SU-DHL-6 (cell line): ENCODE results near the gene EFCAB9.

ENCODE experiments used
- H2AFZ ChIP-seq: fragments of 200-600 bp; sonication (generic); 2 replicates; pipeline ENCODE4 v1.6.1; 2014; ENCODE audit warnings: low read depth, mild to moderate bottlenecking, moderate library complexity, mixed read lengths, antibody characterized with exemption, low read length; ENCODE audit not compliant: severe bottlenecking
- H3F3A ChIP-seq: fragments of 200-600 bp; shearing (Covaris generic); 2 replicates; pipeline ENCODE4 v1.6.0; 2016; ENCODE audit warnings: antibody characterized with exemption, mild to moderate bottlenecking; ENCODE audit not compliant: insufficient read depth
- H3K27ac ChIP-seq: fragments of 200-600 bp; sonication (generic); 2 replicates; pipeline ENCODE4 v1.5.1; 2016; ENCODE audit warnings: low read depth, mild to moderate bottlenecking, low read length, moderate library complexity, mixed read lengths
- H3K27me3 ChIP-seq: fragments of 200-600 bp; sonication (generic), shearing (Covaris generic); 2 replicates; pipeline ENCODE4 v1.6.0; 2014; ENCODE audit warnings: mild to moderate bottlenecking, low read length
- H3K36me3 ChIP-seq: fragments of 200-600 bp; sonication (generic); 2 replicates; pipeline ENCODE4 v1.6.1; 2014; ENCODE audit warnings: mild to moderate bottlenecking, low read length, mixed read lengths
- H3K4me2 ChIP-seq: fragments of 300-600, 200-600 bp; shearing (Covaris generic), sonication (generic); 2 replicates; pipeline ENCODE4 v1.6.0; 2014; ENCODE audit warnings: low read length, low read depth, mild to moderate bottlenecking; ENCODE audit not compliant: poor library complexity, severe bottlenecking
- H3K4me3 ChIP-seq: fragments of 200-600 bp; sonication (generic); 2 replicates; pipeline ENCODE4 v1.5.1; 2014; ENCODE audit warnings: antibody characterized with exemption, low read length, mild to moderate bottlenecking, mixed read lengths; ENCODE audit not compliant: insufficient read depth, poor library complexity, severe bottlenecking
- H3K79me2 ChIP-seq: fragments of 200-600 bp; sonication (generic); 2 replicates; pipeline ENCODE4 v1.6.1; 2014; ENCODE audit warnings: mild to moderate bottlenecking, low read length, moderate library complexity; ENCODE audit not compliant: insufficient read depth
- H3K9ac ChIP-seq: fragments of 200-600 bp; sonication (generic); 2 replicates; pipeline ENCODE4 v1.7.0; 2014; ENCODE audit warnings: mild to moderate bottlenecking, low read length
- H3K9me2 ChIP-seq: fragments of 200-600 bp; sonication (generic); replicated peaks from 2 replicates; pipeline ENCODE4 v1.6.1; 2014; ENCODE audit warnings: low read length; ENCODE audit not compliant: insufficient read depth
- H3K9me3 ChIP-seq: fragments of 200-600 bp; sonication (generic); 2 replicates; pipeline ENCODE4 v1.6.1; 2014; ENCODE audit warnings: low read length, mixed read lengths; ENCODE audit not compliant: insufficient read depth
- H4K20me1 ChIP-seq: fragments of 200-600 bp; sonication (generic); 2 replicates; pipeline ENCODE4 v1.6.1; 2014; ENCODE audit warnings: low read depth, mild to moderate bottlenecking, antibody characterized with exemption, low read length, moderate library complexity, mixed read lengths
- CTCF ChIP-seq: fragments of 200-600 bp; sonication (generic); IDR thresholded peaks from one replicate; pipeline ENCODE4 v1.5.1; 2017; ENCODE audit warnings: antibody characterized with exemption, mild to moderate bottlenecking, low read length, moderate library complexity; ENCODE audit not compliant: insufficient read depth, poor library complexity, severe bottlenecking
- EZH2phosphoT487 ChIP-seq: fragments of 200-600 bp; sonication (generic), shearing (Covaris generic); conservative IDR thresholded peaks from 2 replicates; pipeline ENCODE4 v1.6.1; 2018; ENCODE audit warnings: mild to moderate bottlenecking, antibody characterized with exemption, low read length, moderate library complexity, mixed read lengths

Gene EFCAB9

DNA sequence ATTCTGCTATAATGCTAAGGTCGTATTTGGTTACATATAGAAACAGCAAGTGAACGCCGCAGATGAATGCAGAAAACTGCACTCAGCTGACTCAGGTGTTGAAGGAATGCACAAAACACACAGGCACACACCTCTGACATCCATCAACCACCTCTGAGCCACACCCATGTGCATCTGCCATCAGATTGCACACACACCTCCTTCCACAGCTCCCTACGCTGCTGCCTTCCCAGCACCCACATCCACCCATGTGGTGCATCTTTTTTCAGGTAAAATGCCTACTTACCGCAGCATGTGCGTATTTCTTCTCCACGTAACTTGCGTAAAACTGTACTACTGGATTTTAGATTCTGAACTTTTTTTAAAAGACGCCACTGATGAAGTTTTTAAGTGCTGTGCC lies 13.0 kb upstream of the EFCAB9 start:
- peak overlapping the region; percentile 24; the same call in 1 of the 2 replicates for H3K27ac ChIP-seq
- H3K9me2 ChIP-seq, result no peaks in the 10 kb centered on the region
- H3K9me3 ChIP-seq, result no peaks in the 10 kb centered on the region
- H3K4me3 ChIP-seq, result no peak overlapping the region
- no peak overlapping the region for H2AFZ ChIP-seq
- no peaks in the 10 kb centered on the region for H3K36me3 ChIP-seq
- H3F3A ChIP-seq, result peaks cover 26% of the 10 kb centered on the region
- H3K27me3 ChIP-seq, result no peaks in the 10 kb centered on the region
- H3K4me2 ChIP-seq, result no peak overlapping the region
- peaks cover 92% of the 10 kb centered on the region for H3K79me2 ChIP-seq
- TF ChIP-seq CTCF (no peak), EZH2phosphoT487 (no peak)
- H4K20me1 ChIP-seq, result no peaks in the 10 kb centered on the region
- H3K9ac ChIP-seq, result no peak overlapping the region

- Histone ChIP-seq H3K4me2 (no peak overlapping the region), H3K79me2 (peaks cover 93% of the 10 kb centered on the region), H2AFZ (no peak overlapping the region), H3K36me3 (no peaks in the 10 kb centered on the region), H3K4me3 (no peak overlapping the region), H3K9me2 (no peaks in the 10 kb centered on the region), H3K27ac (no peak overlapping the region), H3K9me3 (no peaks in the 10 kb centered on the region), H3K9ac (no peak overlapping the region), H3K27me3 (no peaks in the 10 kb centered on the region), H3F3A (peaks cover 21% of the 10 kb centered on the region), H4K20me1 (no peaks in the 10 kb centered on the region)
- no peak for TF ChIP-seq CTCF
- TF ChIP-seq EZH2phosphoT487, result no peak
Measured at GRCh38 chr5:172182291-172182690, 11.7 kb upstream of the EFCAB9 start.

- Histone ChIP-seq H3K36me3 (no peaks in the 10 kb centered on the region), H3K9me3 (no peaks in the 10 kb centered on the region), H3K9me2 (no peaks in the 10 kb centered on the region), H3K79me2 (peaks cover 86% of the 10 kb centered on the region), H3K27me3 (no peaks in the 10 kb centered on the region), H3K4me2 (no peak overlapping the region), H3K9ac (no peak overlapping the region), H2AFZ (no peak overlapping the region), H3K27ac (no peak overlapping the region), H3F3A (peaks cover 7% of the 10 kb centered on the region), H4K20me1 (no peaks in the 10 kb centered on the region), H3K4me3 (no peak overlapping the region)
- TF ChIP-seq CTCF, result no peak
- TF ChIP-seq EZH2phosphoT487, result no peak
Measured at GRCh38 chr5:172183881-172184280, 10.1 kb upstream of the EFCAB9 start.

GRCh38 chr5:172185096-172185461 lies 8.9 kb upstream of the EFCAB9 start:
- no peaks in the 10 kb centered on the region for H4K20me1 ChIP-seq
- H3K27me3 ChIP-seq, result no peaks in the 10 kb centered on the region
- H3K4me3 ChIP-seq, result no peak overlapping the region
- H3K79me2 ChIP-seq, result peaks cover 74% of the 10 kb centered on the region
- H3F3A ChIP-seq, result 0 out of 2 replicates have a peak, but pooled peaks cover 4% of the 10 kb centered on the region
- no peaks in the 10 kb centered on the region for H3K9me2 ChIP-seq
- H3K9me3 ChIP-seq, result no peaks in the 10 kb centered on the region
- H3K27ac ChIP-seq, result peak overlapping the region; percentile 78
- no peak overlapping the region for H2AFZ ChIP-seq
- H3K9ac ChIP-seq, result peak overlapping the region; percentile 91
- no peaks in the 10 kb centered on the region for H3K36me3 ChIP-seq
- TF ChIP-seq CTCF (no peak), EZH2phosphoT487 (no peak)
- peak overlapping the region; percentile 82 for H3K4me2 ChIP-seq
